C4-2B (cell line): ENCODE results near the gene P3H4.

Experiments used
- H3K27ac ChIP-seq: fragments of 450-650 bp; 2 replicates; pipeline ENCODE4 v1.5.1; 2017
- CTCF ChIP-seq: fragments of 450-650 bp; conservative IDR thresholded peaks from 2 replicates; pipeline ENCODE4 v1.5.1; 2017; ENCODE audit warnings: mild to moderate bottlenecking
- ZFX ChIP-seq: fragments of 450-650 bp; IDR thresholded peaks from 2 replicates; pipeline ENCODE4 v1.6.1; 2017

P3H4 gene

GRCh38 chr17:41784207-41784744 lies 27.5 kb downstream of the P3H4 start:
- TF ChIP-seq CTCF, result no peak
- no peak for TF ChIP-seq ZFX
- peak overlapping the region; percentile 85 for H3K27ac ChIP-seq

- TF ChIP-seq CTCF (no peak), ZFX (no peak)
- peak overlapping the region; percentile 85 for H3K27ac ChIP-seq
These were observed 29.6 kb downstream of the P3H4 start for GRCh38 chr17:41782142-41782541.

GRCh38 chr17:41781404-41782110 lies 30.2 kb downstream of the P3H4 start:
- peak overlapping the region; percentile 85 for H3K27ac ChIP-seq
- TF ChIP-seq CTCF (no peak), ZFX (no peak)

- peak overlapping the region; percentile 88 for H3K27ac ChIP-seq
- TF ChIP-seq CTCF (no peak), ZFX (no peak)
These were observed 31.8 kb downstream of the P3H4 start for GRCh38 chr17:41779954-41780353.

GRCh38 chr17:41777574-41778188 lies 34.1 kb downstream of the P3H4 start:
- TF ChIP-seq CTCF (no peak), ZFX (no peak)
- peak overlapping the region; percentile 88 for H3K27ac ChIP-seq

GRCh38 chr17:41777157-41777573 lies 34.6 kb downstream of the P3H4 start:
- no peak for TF ChIP-seq CTCF
- no peak for TF ChIP-seq ZFX
- H3K27ac ChIP-seq, result peak overlapping the region; percentile 88

GRCh38 chr17:41776262-41776900 lies 35.4 kb downstream of the P3H4 start:
- peak overlapping the region; percentile 88 for H3K27ac ChIP-seq
